ENCODE measurements around the gene COX17. TPM values are rescaled to one million over a fixed set of nuclear protein-coding genes. Genes with fewer than 3 reads are reported as not detected.
A peak's percentile ranks its signal among the peaks of the same experiment; 100 is the strongest.

Gene COX17
- total RNA-seq, 1 experiment from 2014 or later, result 54.3 TPM

DNA sequence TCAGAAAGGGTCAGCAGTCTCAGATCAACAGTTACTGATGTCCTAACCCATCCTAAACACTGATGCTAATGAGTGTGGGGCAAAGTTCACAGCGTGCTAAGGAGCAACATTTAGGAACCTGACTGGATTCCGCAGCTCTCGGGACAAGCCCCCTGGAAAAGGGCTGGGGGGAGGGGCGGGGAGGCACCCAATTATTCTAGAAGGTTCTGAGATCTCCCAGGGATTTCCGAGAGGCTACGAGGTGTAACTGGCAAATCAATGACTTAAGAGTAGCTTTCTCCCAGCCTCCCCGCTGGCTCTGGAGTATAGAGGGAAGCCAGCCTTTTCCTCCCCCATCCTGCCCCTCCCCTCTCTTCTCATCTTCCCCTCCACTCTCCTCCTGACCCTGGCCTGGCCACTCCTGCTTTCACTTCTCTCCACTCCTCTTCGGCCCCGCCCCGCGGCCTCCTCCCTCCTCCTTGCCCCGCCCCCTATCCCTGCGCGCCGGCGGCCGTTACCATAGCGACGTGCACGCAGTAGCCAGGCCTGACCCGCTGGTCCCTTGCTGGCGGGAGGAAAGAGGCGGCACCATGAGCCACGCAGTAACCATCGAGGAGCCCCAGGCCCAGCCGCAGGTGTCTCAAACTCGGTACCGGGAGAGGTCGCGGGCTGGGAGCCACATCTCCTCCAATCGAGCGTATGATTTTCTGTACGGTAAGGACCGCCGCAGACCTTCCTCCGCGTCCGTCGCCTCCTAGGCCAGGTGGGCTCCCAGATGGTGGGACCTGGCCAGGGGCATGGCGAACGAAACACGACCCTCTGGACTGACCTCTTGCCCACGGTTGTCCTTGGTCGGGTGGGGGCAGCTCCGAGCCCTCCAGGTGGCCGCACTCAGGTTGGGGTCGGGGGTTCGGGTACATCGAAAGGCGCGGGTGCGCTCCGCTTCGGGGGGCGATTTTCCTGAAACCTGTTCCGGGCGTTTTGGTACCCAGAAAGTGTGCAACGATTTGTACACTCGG, 25.6 kb upstream of the COX17 start, which contains the start of gene CFAP91:
Gene CFAP91, plus strand, starts transcription at position 493 of the 998 bp plus-strand sequence. Its CDS starts 77 bp downstream, at position 570.
- no peak within 1 kb of the TSS for H3K27ac ChIP-seq (ENCODE audit: low read length)
- no peak within 1 kb of the TSS; the same call in 1 of the 2 replicates for H2AFZ ChIP-seq (ENCODE audit: low read length)
- H3K9ac ChIP-seq (ENCODE audit: low read length), result peak within 1 kb of the TSS; percentile 41; the same call in 1 of the 2 replicates
- H3K79me2 ChIP-seq (ENCODE audit: low read length), result no peaks in the 10 kb centered on the region
- no peaks in the 10 kb centered on the region for H3K27me3 ChIP-seq (ENCODE audit: low read length)
- no peaks in the 10 kb centered on the region for H3K9me2 ChIP-seq (replicated peaks; ENCODE audit: insufficient read depth, low read length)
- peak within 1 kb of the TSS; percentile 55 for H3K4me2 ChIP-seq (ENCODE audit: low read depth, low read length, poor library complexity, severe bottlenecking)
- H3K4me1 ChIP-seq (ENCODE audit: low read length), result peaks cover 4% of the 10 kb centered on the region; the same call in 1 of the 2 replicates
- H3K9me3 ChIP-seq (ENCODE audit: low read length), result no peaks in the 10 kb centered on the region
- DNase-seq, result peak; percentile 67
- H3K4me3 ChIP-seq (ENCODE audit: low read length), result peak within 1 kb of the TSS; percentile 46; the same call in 1 of the 2 replicates
- no peaks in the 10 kb centered on the region for H4K20me1 ChIP-seq (ENCODE audit: insufficient read depth, low read depth, low read length)
- no peaks in the 10 kb centered on the region for H3K36me3 ChIP-seq (ENCODE audit: insufficient read depth, low read length)

DNA sequence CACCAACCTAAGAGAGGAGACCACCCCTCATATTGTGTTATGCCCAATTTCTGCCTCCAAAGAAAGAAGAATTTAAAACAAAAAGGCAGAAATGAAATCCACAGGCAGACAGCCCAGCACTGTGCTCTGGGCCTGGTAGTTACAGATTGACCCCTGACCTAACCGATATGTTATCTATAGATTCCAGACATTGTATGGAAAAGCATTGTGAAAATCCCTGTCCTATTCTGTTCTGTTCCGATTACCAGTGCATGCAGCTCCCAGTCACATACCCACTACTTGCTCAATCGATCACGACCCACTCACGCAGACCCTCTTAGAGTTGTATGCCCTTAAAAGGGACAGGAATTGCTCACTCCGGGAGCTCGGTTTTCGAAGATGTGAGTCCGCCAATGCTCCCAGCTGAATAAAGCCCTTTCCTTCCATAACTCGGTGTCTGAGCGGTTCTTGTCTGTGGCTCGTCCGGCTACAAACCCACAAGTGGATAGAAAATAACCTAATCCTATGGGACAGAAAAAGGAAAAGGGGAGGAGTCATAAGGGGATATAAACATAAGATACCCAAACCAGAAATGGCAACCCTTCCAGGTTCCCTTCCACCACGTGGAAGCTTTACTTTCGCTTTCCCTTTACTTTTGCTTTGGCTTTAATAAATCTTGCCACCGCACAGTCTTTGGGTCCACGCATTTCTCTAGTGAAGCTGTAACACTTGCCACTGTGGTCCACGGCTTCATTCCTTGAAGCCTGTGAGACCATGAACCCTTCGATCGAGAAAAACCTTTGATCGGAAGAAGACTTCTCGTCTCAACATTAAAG, 23.9 kb upstream of the COX17 start:
- Histone ChIP-seq H3K4me2 (ENCODE audit: low read depth, low read length, poor library complexity, severe bottlenecking) (no peak overlapping the region), H3K4me1 (ENCODE audit: low read length) (peaks cover 4% of the 10 kb centered on the region; the same call in 1 of the 2 replicates), H3K9me3 (ENCODE audit: low read length) (no peaks in the 10 kb centered on the region), H3K36me3 (ENCODE audit: insufficient read depth, low read length) (no peaks in the 10 kb centered on the region), H3K79me2 (ENCODE audit: low read length) (no peaks in the 10 kb centered on the region), H3K9me2 (replicated peaks; ENCODE audit: insufficient read depth, low read length) (no peaks in the 10 kb centered on the region), H3K9ac (ENCODE audit: low read length) (no peak overlapping the region), H3K4me3 (ENCODE audit: low read length) (no peak overlapping the region), H2AFZ (ENCODE audit: low read length) (no peak overlapping the region), H3K27ac (ENCODE audit: low read length) (no peak overlapping the region), H4K20me1 (ENCODE audit: insufficient read depth, low read depth, low read length) (no peaks in the 10 kb centered on the region), H3K27me3 (ENCODE audit: low read length) (no peaks in the 10 kb centered on the region)
- DNase-seq, result no peak

DNA sequence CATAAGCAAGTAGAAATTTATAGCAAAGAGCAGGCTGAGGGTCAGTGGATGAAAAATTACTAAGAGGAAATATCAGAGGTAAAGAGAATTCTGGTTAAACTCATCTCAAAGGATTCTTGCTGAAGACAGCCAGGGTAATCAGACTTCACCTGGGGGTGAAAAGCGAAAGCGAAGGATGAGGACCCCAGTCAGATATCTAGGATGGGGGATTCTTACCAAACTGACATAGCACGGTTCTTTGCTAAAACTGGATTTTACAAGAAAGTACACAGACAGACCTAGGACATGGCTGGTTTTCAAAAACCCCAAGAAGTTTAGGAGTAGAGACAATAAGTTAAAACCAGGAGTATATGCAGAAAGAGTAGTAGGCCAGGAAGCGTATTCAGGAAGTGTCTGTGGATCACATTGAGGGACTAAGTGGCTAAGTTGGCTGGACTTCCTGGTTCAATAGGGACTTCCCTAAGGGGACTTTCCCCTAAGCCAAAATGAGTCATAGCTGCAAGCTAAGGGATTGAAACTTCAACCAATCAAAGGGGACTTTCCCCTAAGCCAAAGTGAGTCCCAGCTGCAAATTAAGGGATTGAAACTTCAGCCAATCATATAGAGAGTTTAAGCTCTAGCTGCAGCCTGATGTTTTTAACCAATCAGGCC, 23.2 kb upstream of the COX17 start:
- Histone ChIP-seq H3K9ac (ENCODE audit: low read length) (no peak overlapping the region), H2AFZ (ENCODE audit: low read length) (no peak overlapping the region), H3K9me2 (replicated peaks; ENCODE audit: insufficient read depth, low read length) (no peaks in the 10 kb centered on the region)

DNA sequence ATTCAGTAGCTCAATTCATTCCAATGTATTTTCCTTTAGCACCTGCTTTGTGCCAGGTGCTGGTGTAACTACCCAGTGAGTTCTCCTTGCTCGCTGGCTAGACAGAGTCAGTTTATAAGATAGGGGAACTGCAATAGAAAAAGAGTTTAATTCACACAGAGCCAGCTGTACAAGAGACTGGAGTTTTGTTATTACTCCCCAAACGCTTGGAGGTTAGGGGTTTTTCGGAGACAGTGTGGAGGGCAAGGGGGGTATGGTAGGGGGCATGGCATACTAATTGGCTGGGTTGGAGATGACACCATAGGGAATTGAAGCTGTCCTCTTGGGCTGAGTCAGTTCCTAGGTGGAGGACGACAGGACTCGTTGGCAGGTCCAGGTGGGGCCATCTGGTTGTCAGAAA, 20.2 kb upstream of the COX17 start:
- Histone ChIP-seq H2AFZ (ENCODE audit: low read length) (no peak overlapping the region), H3K79me2 (ENCODE audit: low read length) (no peaks in the 10 kb centered on the region), H3K9ac (ENCODE audit: low read length) (no peak overlapping the region), H3K36me3 (ENCODE audit: insufficient read depth, low read length) (no peaks in the 10 kb centered on the region), H3K27me3 (ENCODE audit: low read length) (no peaks in the 10 kb centered on the region), H3K4me3 (ENCODE audit: low read length) (no peak overlapping the region), H3K9me2 (replicated peaks; ENCODE audit: insufficient read depth, low read length) (no peaks in the 10 kb centered on the region), H3K9me3 (ENCODE audit: low read length) (no peaks in the 10 kb centered on the region), H4K20me1 (ENCODE audit: insufficient read depth, low read depth, low read length) (no peaks in the 10 kb centered on the region), H3K4me1 (ENCODE audit: low read length) (peaks cover 2% of the 10 kb centered on the region; the same call in 1 of the 2 replicates), H3K4me2 (ENCODE audit: low read depth, low read length, poor library complexity, severe bottlenecking) (no peak overlapping the region), H3K27ac (ENCODE audit: low read length) (no peak overlapping the region)
- DNase-seq, result no peak

More for the DNA sequence above, 23.2 kb upstream of the COX17 start:
- Histone ChIP-seq H3K27me3 (ENCODE audit: low read length) (no peaks in the 10 kb centered on the region), H3K4me2 (ENCODE audit: low read depth, low read length, poor library complexity, severe bottlenecking) (no peak overlapping the region), H3K4me1 (ENCODE audit: low read length) (peaks cover 4% of the 10 kb centered on the region; the same call in 1 of the 2 replicates), H3K36me3 (ENCODE audit: insufficient read depth, low read length) (no peaks in the 10 kb centered on the region), H3K9me3 (ENCODE audit: low read length) (no peaks in the 10 kb centered on the region), H3K79me2 (ENCODE audit: low read length) (no peaks in the 10 kb centered on the region), H4K20me1 (ENCODE audit: insufficient read depth, low read depth, low read length) (no peaks in the 10 kb centered on the region), H3K4me3 (ENCODE audit: low read length) (no peak overlapping the region), H3K27ac (ENCODE audit: low read length) (no peak overlapping the region)
- DNase-seq, result no peak

DNA sequence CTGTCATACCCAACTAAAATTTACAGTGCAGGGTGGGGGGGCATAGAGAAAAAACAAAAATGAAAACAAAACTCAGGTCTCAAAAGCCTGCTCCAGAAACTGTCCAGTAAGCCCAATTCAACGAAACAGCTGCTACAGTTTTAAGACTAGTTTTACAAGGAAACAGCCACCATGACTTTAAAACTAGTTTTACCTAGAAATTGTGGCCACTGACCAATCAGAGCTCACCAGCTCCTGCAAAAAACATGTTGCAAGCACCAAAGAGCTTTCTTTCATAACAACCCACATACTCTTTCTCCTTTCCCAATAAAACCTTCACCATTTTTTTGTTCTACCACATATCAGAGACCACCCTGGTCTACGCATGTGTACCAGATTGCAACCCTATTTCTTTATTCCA, 18.3 kb upstream of the COX17 start:
- Histone ChIP-seq H4K20me1 (ENCODE audit: insufficient read depth, low read depth, low read length) (no peaks in the 10 kb centered on the region), H2AFZ (ENCODE audit: low read length) (no peak overlapping the region), H3K27ac (ENCODE audit: low read length) (no peak overlapping the region), H3K4me2 (ENCODE audit: low read depth, low read length, poor library complexity, severe bottlenecking) (no peak overlapping the region), H3K4me3 (ENCODE audit: low read length) (no peak overlapping the region), H3K9me3 (ENCODE audit: low read length) (no peaks in the 10 kb centered on the region), H3K4me1 (ENCODE audit: low read length) (no peaks in the 10 kb centered on the region), H3K9me2 (replicated peaks; ENCODE audit: insufficient read depth, low read length) (no peaks in the 10 kb centered on the region), H3K79me2 (ENCODE audit: low read length) (no peaks in the 10 kb centered on the region), H3K9ac (ENCODE audit: low read length) (no peak overlapping the region), H3K27me3 (ENCODE audit: low read length) (no peaks in the 10 kb centered on the region), H3K36me3 (ENCODE audit: insufficient read depth, low read length) (no peaks in the 10 kb centered on the region)
- peak; percentile 58 for DNase-seq

DNA sequence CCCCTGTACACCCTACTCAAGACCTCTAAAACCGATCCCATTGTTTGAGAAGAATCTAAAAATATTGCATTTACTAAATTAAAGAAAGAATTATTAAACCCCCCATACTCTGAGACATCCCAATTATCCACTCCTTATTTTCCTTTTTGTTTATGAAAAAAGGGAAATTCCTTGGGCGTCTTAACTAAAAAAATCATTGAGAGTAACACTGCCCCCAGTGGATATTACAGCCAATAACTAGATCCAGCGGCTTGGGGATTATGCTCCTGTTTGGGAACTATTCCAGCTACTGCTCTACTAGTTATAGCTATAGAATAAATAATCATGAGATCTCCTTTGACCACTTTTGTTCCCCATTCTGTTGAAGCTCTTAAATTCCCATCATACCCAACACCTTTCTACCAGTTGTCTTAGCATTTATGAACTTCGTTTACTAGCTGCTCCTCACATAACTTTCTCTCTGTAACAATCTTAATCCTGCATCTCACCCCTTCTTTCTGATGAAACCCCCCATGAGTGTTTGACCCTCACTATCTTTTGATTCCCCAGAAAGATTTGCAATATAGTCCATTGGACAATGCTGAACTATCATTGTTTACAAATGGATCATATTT, 12.9 kb upstream of the COX17 start:
- no peak overlapping the region for H2AFZ ChIP-seq (ENCODE audit: low read length)
- H3K4me2 ChIP-seq (ENCODE audit: low read depth, low read length, poor library complexity, severe bottlenecking), result no peak overlapping the region
- H3K4me3 ChIP-seq (ENCODE audit: low read length), result no peak overlapping the region
- H4K20me1 ChIP-seq (ENCODE audit: insufficient read depth, low read depth, low read length), result no peaks in the 10 kb centered on the region
- no peaks in the 10 kb centered on the region for H3K4me1 ChIP-seq (ENCODE audit: low read length)
- H3K36me3 ChIP-seq (ENCODE audit: insufficient read depth, low read length), result no peaks in the 10 kb centered on the region
- no peaks in the 10 kb centered on the region for H3K9me2 ChIP-seq (replicated peaks; ENCODE audit: insufficient read depth, low read length)
- H3K9me3 ChIP-seq (ENCODE audit: low read length), result no peaks in the 10 kb centered on the region
- no peaks in the 10 kb centered on the region for H3K27me3 ChIP-seq (ENCODE audit: low read length)
- no peak for DNase-seq
- no peak overlapping the region for H3K27ac ChIP-seq (ENCODE audit: low read length)
- H3K9ac ChIP-seq (ENCODE audit: low read length), result no peak overlapping the region
- H3K79me2 ChIP-seq (ENCODE audit: low read length), result no peaks in the 10 kb centered on the region

DNA sequence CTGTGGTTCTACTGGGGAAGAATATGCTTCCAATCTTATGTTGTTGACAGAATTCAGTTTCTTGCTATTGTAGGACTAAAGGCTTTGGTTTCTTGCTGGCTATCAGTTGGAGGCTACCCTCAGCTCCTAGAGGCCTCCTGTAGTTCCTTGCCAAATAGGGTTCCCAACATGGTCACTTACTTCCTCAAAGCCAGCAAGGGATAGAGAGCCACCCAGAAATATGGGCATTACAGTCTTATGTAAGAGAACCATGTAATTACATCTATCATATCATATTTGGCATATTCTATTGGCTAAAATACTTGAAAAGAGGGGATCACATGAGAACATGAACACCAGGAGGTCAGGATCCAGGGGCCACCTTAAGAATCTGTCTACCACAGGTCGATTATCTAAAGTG, 6.2 kb upstream of the COX17 start:
- Histone ChIP-seq H3K9me3 (ENCODE audit: low read length) (no peaks in the 10 kb centered on the region), H4K20me1 (ENCODE audit: insufficient read depth, low read depth, low read length) (no peaks in the 10 kb centered on the region), H3K4me3 (ENCODE audit: low read length) (no peak overlapping the region)

More for the DNA sequence above, 6.2 kb upstream of the COX17 start:
- no peaks in the 10 kb centered on the region for H3K36me3 ChIP-seq (ENCODE audit: insufficient read depth, low read length)
- DNase-seq, result no peak
- no peaks in the 10 kb centered on the region for H3K79me2 ChIP-seq (ENCODE audit: low read length)
- H2AFZ ChIP-seq (ENCODE audit: low read length), result no peak overlapping the region
- H3K9ac ChIP-seq (ENCODE audit: low read length), result no peak overlapping the region
- H3K4me2 ChIP-seq (ENCODE audit: low read depth, low read length, poor library complexity, severe bottlenecking), result no peak overlapping the region
- no peak overlapping the region for H3K27ac ChIP-seq (ENCODE audit: low read length)
- no peaks in the 10 kb centered on the region for H3K27me3 ChIP-seq (ENCODE audit: low read length)
- peaks cover 3% of the 10 kb centered on the region; the same call in 1 of the 2 replicates for H3K4me1 ChIP-seq (ENCODE audit: low read length)
- H3K9me2 ChIP-seq (replicated peaks; ENCODE audit: insufficient read depth, low read length), result no peaks in the 10 kb centered on the region

All from Karpas-422 (cell line).